B cell (primary cell): Measurements from ENCODE around the gene ASXL2. TPM values are rescaled to one million over a fixed set of nuclear protein-coding genes. Genes with fewer than 3 reads are reported as not detected.
"Not testable (repeated sequence)": the region's sequence is repeated elsewhere in the genome, so short reads cannot be mapped to it uniquely, and the experiment has no call there.

ENCODE experiments used
- ATAC-seq: fragments of 200-7000 bp; cut with Tn5 transposase; one replicate; pipeline ENCODE4 v1.10.0; 2021; ENCODE audit warnings: low read depth, mild to moderate bottlenecking, moderate number of reproducible peaks, moderate library complexity
- CTCF ChIA-PET: fragments of 350-600 bp; sonication (Branson Sonifier 250); formaldehyde crosslinking; loops from one replicate; lab custom pipeline; 2021; ENCODE audit warnings: antibody characterized with exemption, inconsistent platforms; lab: Charles Lee
- POLR2A ChIA-PET: fragments of 350-600 bp; sonication (Branson Sonifier 250); formaldehyde crosslinking; loops from one replicate; lab custom pipeline; 2021; ENCODE audit warnings: antibody characterized with exemption; lab: Charles Lee
- DNase-seq: peaks from one replicate; pipeline ENCODE4 v3.0.0; 2013
- H2AFZ ChIP-seq: 2 replicates; pipeline ENCODE4 v1.6.1; 2012; ENCODE audit warnings: mild to moderate bottlenecking, low read depth, low read length; ENCODE audit not compliant: insufficient read depth, poor library complexity, severe bottlenecking
- H3K27ac ChIP-seq, 2 donors: 1 replicate in 1 of 2; 2 replicates in 1 of 2; pipeline ENCODE4 v1.5.1; 2012 to 2013; ENCODE audit warnings: low read length in 2 of 2, mild to moderate bottlenecking in 2 of 2, moderate library complexity in 1 of 2
- H3K27me3 ChIP-seq, 4 experiments: fragments of 200-600 bp in 1 of 4; sonication (generic) in 1 of 4; replicated peaks in 1 of 4; 1 replicate in 2 of 4; 2 replicates in 2 of 4; pipeline versions ENCODE4 v1.6.1 to v1.7.0; 2013 to 2016; ENCODE audit warnings: low read length in 3 of 4, mild to moderate bottlenecking in 2 of 4, mixed read lengths in 1 of 4, moderate library complexity in 1 of 4; ENCODE audit not compliant: insufficient read depth in 4 of 4, control insufficient read depth in 3 of 4; ENCODE audit errors: control extremely low read depth in 1 of 4
- H3K36me3 ChIP-seq, 2 experiments: replicated peaks in 1 of 2; 1 replicate in 1 of 2; 2 replicates in 1 of 2; pipeline versions ENCODE4 v1.6.1 to v1.7.1; 2013; ENCODE audit warnings: low read length in 1 of 2; ENCODE audit not compliant: insufficient read depth in 2 of 2, control insufficient read depth in 1 of 2; ENCODE audit errors: control extremely low read depth in 1 of 2, extremely low read depth in 1 of 2
- H3K4me1 ChIP-seq, 2 donors: fragments of 200-600 bp in 1 of 2; sonication (generic) in 1 of 2; 1 replicate in 1 of 2; 2 replicates in 1 of 2; pipeline versions ENCODE4 v1.5.1 to v1.6.1; 2013 to 2017; ENCODE audit warnings: low read length in 2 of 2; ENCODE audit not compliant: control insufficient read depth in 2 of 2, insufficient read depth in 2 of 2
- H3K4me2 ChIP-seq: replicated peaks from 2 replicates; pipeline ENCODE3; 2012; ENCODE audit warnings: mild to moderate bottlenecking, low read depth, low read length; ENCODE audit not compliant: poor library complexity, severe bottlenecking
- H3K4me3 ChIP-seq, 5 experiments: fragments of 200-600 bp in 1 of 5; sonication (generic) in 1 of 5; 1 replicate in 3 of 5; 2 replicates in 2 of 5; pipeline versions ENCODE4 v1.5.1 to v1.7.0; 2011 to 2016; ENCODE audit warnings: low read length in 4 of 5, mild to moderate bottlenecking in 4 of 5, low read depth in 2 of 5, control low read depth in 1 of 5, moderate library complexity in 1 of 5; ENCODE audit not compliant: insufficient read depth in 1 of 5; ENCODE audit errors: control extremely low read depth in 1 of 5, extremely low read depth in 1 of 5
- H3K79me2 ChIP-seq: fragments of 200-600 bp; sonication (generic); one replicate; pipeline ENCODE4 v1.6.0; 2016; ENCODE audit warnings: low read length; ENCODE audit not compliant: control insufficient read depth, insufficient read depth
- H3K9ac ChIP-seq: fragments of 200-600 bp; sonication (generic); 2 replicates; pipeline ENCODE4 v1.6.1; 2017; ENCODE audit warnings: mild to moderate bottlenecking, low read length, moderate library complexity
- H3K9me3 ChIP-seq, 3 donors: one replicate each; pipeline versions ENCODE4 v1.6.1 to v1.7.1; 2013; ENCODE audit warnings: low read length in 2 of 3; ENCODE audit not compliant: control insufficient read depth in 2 of 3, insufficient read depth in 1 of 3; ENCODE audit errors: control extremely low read depth in 1 of 3
- H4K20me1 ChIP-seq: 2 replicates; pipeline ENCODE4 v1.6.0; 2012; ENCODE audit warnings: mild to moderate bottlenecking, low read length; ENCODE audit not compliant: insufficient read depth, control insufficient read depth, poor library complexity, severe bottlenecking
- H3K27ac Mint-ChIP-seq: one replicate; pipeline ENCODE4 v1.8.0; 2021; ENCODE audit warnings: mixed read lengths
- H3K27me3 Mint-ChIP-seq: one replicate; pipeline ENCODE4 v1.8.0; 2021; ENCODE audit warnings: mixed read lengths
- H3K4me1 Mint-ChIP-seq: one replicate; pipeline ENCODE4 v1.8.0; 2021; ENCODE audit warnings: mixed read lengths
- H3K4me3 Mint-ChIP-seq: one replicate; pipeline ENCODE4 v1.8.0; 2021; ENCODE audit warnings: mixed read lengths
- H3K9me3 Mint-ChIP-seq: one replicate; pipeline ENCODE4 v1.8.0; 2022; ENCODE audit warnings: mixed read lengths; ENCODE audit not compliant: insufficient read depth
- CTCF ChIP-seq: fragments of 200-600 bp; IDR thresholded peaks from one replicate; pipeline ENCODE4 v1.8.0; 2022; ENCODE audit warnings: antibody characterized with exemption, mild to moderate bottlenecking
- EZH2 ChIP-seq: IDR thresholded peaks from 2 replicates; pipeline ENCODE4 v1.6.1; 2012; ENCODE audit warnings: borderline replicate concordance, low read depth, mild to moderate bottlenecking, moderate library complexity, low read length; ENCODE audit not compliant: insufficient read depth, poor library complexity, severe bottlenecking
- WGBS: methylation state at CpG from one replicate; pipeline ENCODE4 v1.1.5; 2013; ENCODE audit warnings: missing lambda C conversion rate; ENCODE audit not compliant: insufficient coverage; 5-methylcytosine and 5-hydroxymethylcytosine counted together
- intact Hi-C: fragments of 100-400 bp; cut with micrococcal nuclease; formaldehyde crosslinking; loops from one replicate; pipeline ENCODE4 v1.10.0; 2022
- polyA plus RNA-seq: library from polyadenylated mRNA; depleted of rRNA; stranded (reverse); fragments of >200 nt; gene quantifications from 2 replicates; pipeline ENCODE4 v1.2.3, GENCODE V29; 2012
- total RNA-seq, 2 donors: library from RNA; stranded (reverse); fragments of 120-200 nt in 1 of 2; gene quantifications; 1 replicate in 1 of 2; 2 replicates in 1 of 2; pipeline versions ENCODE4 v1.2.3 to v1.2.4, GENCODE V29; 2013 to 2022

Gene ASXL2
- total and polyA plus RNA-seq, 2 donors (not counting 1 experiment from before 2014, with no cell fraction given), result 7.6 to 55.0 TPM

DNA sequence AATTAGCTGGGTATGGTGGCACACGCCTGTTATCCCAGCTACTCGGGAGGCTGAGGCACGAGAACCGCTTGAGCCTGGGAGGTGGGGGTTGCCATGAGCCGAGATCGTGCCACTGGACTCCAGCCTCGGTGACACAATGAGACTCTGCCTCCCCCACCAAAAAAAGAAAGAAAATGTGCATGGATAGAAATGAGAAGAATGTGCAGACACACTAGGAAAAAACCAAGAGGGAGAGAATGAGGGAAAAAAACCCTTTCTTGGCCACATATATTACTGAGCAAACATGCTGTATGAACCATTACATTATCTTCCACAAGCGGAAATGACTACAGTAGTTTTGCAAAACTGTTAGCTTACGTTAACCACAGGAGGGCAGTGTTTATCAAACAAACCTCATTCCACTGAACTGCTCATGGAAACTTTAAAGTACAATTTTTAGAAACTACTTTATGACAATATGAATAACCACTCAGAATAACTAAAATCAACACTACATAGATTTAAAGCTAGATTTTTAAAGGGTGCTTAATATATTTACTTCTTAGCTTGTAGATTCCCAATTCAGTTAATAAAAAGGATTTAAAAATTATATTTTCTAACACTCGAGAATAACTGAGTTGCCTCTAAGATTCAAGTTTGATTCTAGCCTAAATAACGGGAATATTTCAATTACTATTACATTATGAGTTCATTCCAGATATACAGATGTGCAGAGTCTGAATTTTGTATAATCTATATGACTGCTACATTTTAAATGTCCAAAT lies 26.4 kb downstream of the ASXL2 start:
- H3K4me2 ChIP-seq, result peak overlapping the region; percentile 49
- peak; percentile 83 for TF ChIP-seq CTCF
- no peak for TF ChIP-seq EZH2
- no peaks in the 10 kb centered on the region for H3K27me3 ChIP-seq
- H3K9me3 ChIP-seq, result no peaks in the 10 kb centered on the region
- peak overlapping the region; percentile 32 for H2AFZ ChIP-seq
- Mint-ChIP-seq H3K27ac (peak overlapping the region; percentile 39), H3K4me1 (peaks cover 32% of the 10 kb centered on the region), H3K27me3 (no peaks in the 10 kb centered on the region), H3K9me3 (no peaks in the 10 kb centered on the region), H3K4me3 (peak overlapping the region; percentile 40)
- peak; percentile 95 for ATAC-seq
- peaks cover 11 to 14% of the 10 kb centered on the region in 2 donors for H3K4me1 ChIP-seq
- no CpG with 5 or more reads among the region's 11 CpGs for WGBS
- H3K9ac ChIP-seq, result no peak overlapping the region
- peaks cover 5 to 8% of the 10 kb centered on the region in 2 experiments for H3K36me3 ChIP-seq
- peak overlapping the region in 1 of 2 donors; percentile 45 for H3K27ac ChIP-seq
- peaks cover 66% of the 10 kb centered on the region for H3K79me2 ChIP-seq
- intact Hi-C loops, result loop anchor here (1.0 to 5.0 kb wide), 3 partner anchors 26 to 245 kb away; partner anchors contain the start of gene ASXL2
- ChIA-PET CTCF (interaction anchor here (0.8 to 4.2 kb wide), 26 partner anchors 9 to 1451 kb away, joined by 3 to 41 read pairs (median 4); partner anchors contain the start of gene ASXL2), POLR2A (no interaction called here)
- DNase-seq, result peak; percentile 71
- peaks cover 28% of the 10 kb centered on the region for H4K20me1 ChIP-seq
- H3K4me3 ChIP-seq, result no peak overlapping the region

DNA sequence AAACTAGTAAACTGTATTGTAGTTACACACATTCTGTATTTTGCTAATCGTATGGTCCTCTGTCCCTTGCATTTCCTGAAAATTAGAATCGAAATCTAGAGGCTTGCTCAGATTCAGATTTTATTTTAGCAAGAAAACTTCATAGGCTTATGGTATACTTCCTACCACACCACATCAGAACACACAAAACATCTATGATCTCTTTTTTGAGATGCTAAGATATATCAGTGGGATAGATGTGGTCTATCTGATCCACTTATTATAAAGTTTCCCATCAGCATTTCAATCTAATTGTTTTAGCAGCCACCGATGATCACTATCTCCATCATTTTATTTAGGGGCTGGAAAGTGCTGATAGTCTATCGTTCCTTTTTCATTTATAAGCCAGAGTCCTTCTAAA lies 27.9 kb downstream of the ASXL2 start:
- peaks cover 11 to 14% of the 10 kb centered on the region in 2 donors for H3K4me1 ChIP-seq
- not testable (repeated sequence) for H3K4me2 ChIP-seq, H3K9ac ChIP-seq, ATAC-seq, H3K4me3 ChIP-seq, H3K27me3 ChIP-seq, H2AFZ ChIP-seq, H3K27ac ChIP-seq, H3K9me3 Mint-ChIP-seq, H3K9me3 ChIP-seq, H3K36me3 ChIP-seq, H3K27ac Mint-ChIP-seq, DNase-seq, H3K27me3 Mint-ChIP-seq, H3K4me3 Mint-ChIP-seq
- ChIA-PET CTCF (interaction anchor here (1.1 to 3.1 kb wide), 2 partner anchors 14 to 107 kb away, joined by 3 to 18 read pairs; no protein-coding TSS in a partner anchor), POLR2A (interaction anchor here (0.7 kb wide), 1 partner anchor 86 kb away, joined by 6 read pairs; no protein-coding TSS in a partner anchor)
- H4K20me1 ChIP-seq, result peaks cover 38% of the 10 kb centered on the region
- H3K4me1 Mint-ChIP-seq, result peaks cover 32% of the 10 kb centered on the region
- peaks cover 71% of the 10 kb centered on the region for H3K79me2 ChIP-seq
- WGBS, result 57% methylated on average over 1 of the region's 4 CpGs
- intact Hi-C loops, result loop anchor here (5.0 kb wide), 1 partner anchor 243 kb away; no protein-coding TSS in a partner anchor

DNA sequence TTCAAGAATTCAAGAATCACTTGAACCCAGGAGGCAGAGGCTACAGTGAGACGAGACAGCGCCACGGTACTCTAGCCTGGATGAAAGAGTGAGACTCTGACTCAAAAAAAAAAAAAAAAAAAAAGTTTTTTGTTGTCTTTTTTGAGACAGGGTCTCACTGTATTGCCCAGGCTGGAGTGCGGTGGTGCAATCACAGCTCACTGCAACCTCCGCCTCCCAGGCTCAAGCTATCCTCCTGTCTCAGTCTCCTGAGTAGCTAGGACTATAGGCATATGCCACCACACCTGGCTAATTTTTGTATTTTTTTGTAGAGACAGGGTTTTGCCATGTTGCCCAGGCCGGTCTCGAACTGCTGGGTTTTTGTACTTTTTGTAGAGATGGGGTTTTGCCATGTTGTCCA lies 28.9 kb downstream of the ASXL2 start:
- CTCF ChIA-PET, result interaction anchor here (0.7 kb wide), 1 partner anchor 295 kb away, joined by 6 read pairs; no protein-coding TSS in a partner anchor
- peaks cover 66% of the 10 kb centered on the region for H3K79me2 ChIP-seq
- no CpG with 5 or more reads among the region's 7 CpGs for whole genome bisulfite sequencing
- intact Hi-C loops, H3K4me3 ChIP-seq, H3K27ac ChIP-seq, H3K27me3 ChIP-seq, H2AFZ ChIP-seq, H3K27ac Mint-ChIP-seq, H3K9me3 Mint-ChIP-seq, H3K27me3 Mint-ChIP-seq, H3K9me3 ChIP-seq, ATAC-seq, H3K4me2 ChIP-seq, H3K4me3 Mint-ChIP-seq, H3K9ac ChIP-seq, DNase-seq, POLR2A ChIA-PET: not testable (repeated sequence)
- H3K4me1 Mint-ChIP-seq, result peaks cover 27% of the 10 kb centered on the region
- H4K20me1 ChIP-seq, result peaks cover 30% of the 10 kb centered on the region
- peaks cover 11 to 14% of the 10 kb centered on the region in 2 donors for H3K4me1 ChIP-seq
- H3K36me3 ChIP-seq, result peaks cover 4 to 12% of the 10 kb centered on the region in 2 experiments
